ENCODE results near the gene TSPAN14.

GRCh38 chr10:80555415-80555814 is 101.3 kb downstream of the TSPAN14 start:
- TF ChIP-seq CTCF (IDR thresholded peaks at IDR 0.05; ENCODE audit: low read depth, low read length, missing input control): no peak
- no peak for TF ChIP-seq JUND (IDR thresholded peaks at IDR 0.05)
- TF ChIP-seq EGR1 (IDR thresholded peaks at IDR 0.05; ENCODE audit: low read depth in 2 of 2): no peak
- no peak for TF ChIP-seq SP1 (IDR thresholded peaks at IDR 0.05)
- TF ChIP-seq YY1 (IDR thresholded peaks at IDR 0.05): no peak
